Astrocyte (in vitro differentiated cells and primary cell): ENCODE results near the gene PLXNC1. TPM values are rescaled to one million over a fixed set of nuclear protein-coding genes. Genes with fewer than 3 reads are reported as not detected.

Source experiments
- DNase-seq: peaks from one replicate; pipeline ENCODE4 v3.0.0-alpha.2; 2010; ENCODE audit warnings: low read depth
- FAIRE-seq: peaks from 2 replicates; lab custom pipeline; 2011; peaks lifted over from hg19 to GRCh38; lab: Jason Lieb, UNC
- H2AFZ ChIP-seq: 2 replicates; pipeline ENCODE4 v1.6.0; 2012; ENCODE audit warnings: low read depth, low read length, inconsistent platforms
- H3K27ac ChIP-seq: 2 replicates; pipeline ENCODE4 v1.5.1; 2011; ENCODE audit warnings: low read depth, low read length, inconsistent platforms
- H3K27me3 ChIP-seq: 2 replicates; pipeline ENCODE4 v1.6.0; 2011; ENCODE audit warnings: low read length, inconsistent platforms; ENCODE audit not compliant: insufficient read depth
- H3K36me3 ChIP-seq: 2 replicates; pipeline ENCODE4 v1.5.1; 2011; ENCODE audit warnings: low read length, inconsistent platforms; ENCODE audit not compliant: insufficient read depth
- H3K4me1 ChIP-seq: 2 replicates; pipeline ENCODE4 v1.5.1; 2011; ENCODE audit warnings: low read length, inconsistent platforms; ENCODE audit not compliant: insufficient read depth
- H3K4me2 ChIP-seq: 2 replicates; pipeline ENCODE4 v1.6.0; 2012; ENCODE audit warnings: low read length, inconsistent platforms
- H3K4me3 ChIP-seq: 2 replicates; pipeline ENCODE4 v1.5.1; 2011; ENCODE audit warnings: low read depth, mild to moderate bottlenecking, low read length, inconsistent platforms; ENCODE audit not compliant: insufficient read depth
- H3K79me2 ChIP-seq: 2 replicates; pipeline ENCODE4 v1.6.0; 2012; ENCODE audit warnings: mild to moderate bottlenecking, low read length, inconsistent platforms; ENCODE audit not compliant: insufficient read depth
- H3K9ac ChIP-seq: 2 replicates; pipeline ENCODE4 v1.6.0; 2012; ENCODE audit warnings: mild to moderate bottlenecking, low read length, inconsistent platforms
- H3K9me3 ChIP-seq: 2 replicates; pipeline ENCODE4 v1.5.1; 2012; ENCODE audit warnings: low read depth, mild to moderate bottlenecking, low read length, inconsistent platforms; ENCODE audit not compliant: insufficient read depth
- H4K20me1 ChIP-seq: 2 replicates; pipeline ENCODE4 v1.6.0; 2012; ENCODE audit warnings: low read length, inconsistent platforms; ENCODE audit not compliant: insufficient read depth
- H3K27ac Mint-ChIP-seq: one replicate; pipeline ENCODE4 v1.8.0; 2021; ENCODE audit warnings: mild to moderate bottlenecking, mixed read lengths; ENCODE audit not compliant: unreplicated experiment
- H3K27me3 Mint-ChIP-seq: one replicate; pipeline ENCODE4 v1.8.0; 2021; ENCODE audit warnings: low read depth, mixed read lengths; ENCODE audit not compliant: unreplicated experiment
- H3K36me3 Mint-ChIP-seq: one replicate; pipeline ENCODE4 v1.8.0; 2021; ENCODE audit warnings: low read depth, mixed read lengths; ENCODE audit not compliant: unreplicated experiment
- H3K4me1 Mint-ChIP-seq: one replicate; pipeline ENCODE4 v1.8.0; 2021; ENCODE audit warnings: low read depth, mixed read lengths; ENCODE audit not compliant: unreplicated experiment
- H3K4me3 Mint-ChIP-seq: one replicate; pipeline ENCODE4 v1.8.0; 2021; ENCODE audit warnings: mild to moderate bottlenecking, moderate library complexity, mixed read lengths; ENCODE audit not compliant: unreplicated experiment
- H3K9me3 Mint-ChIP-seq: one replicate; pipeline ENCODE4 v1.8.0; 2021; ENCODE audit warnings: mild to moderate bottlenecking, mixed read lengths; ENCODE audit not compliant: unreplicated experiment
- CTCF ChIP-seq: IDR thresholded peaks from 2 replicates; pipeline ENCODE4 v1.5.1; 2011; ENCODE audit warnings: low read depth, mild to moderate bottlenecking, inconsistent platforms, low read length, moderate library complexity; ENCODE audit not compliant: insufficient read depth
- EZH2 ChIP-seq: IDR thresholded peaks from 2 replicates; pipeline ENCODE4 v1.6.1; 2012; ENCODE audit warnings: mild to moderate bottlenecking, low read length, inconsistent platforms; ENCODE audit not compliant: insufficient read depth
- total RNA-seq: library from RNA; stranded (reverse); gene quantifications from 2 replicates; pipeline ENCODE4 v1.2.1, GENCODE V29; 2021

PLXNC1 gene
- total RNA-seq, 1 donor from 2014 or later = 6.9 TPM

GRCh38 chr12:94286583-94287244, 138.3 kb downstream of the PLXNC1 start:
- no peak for FAIRE-seq
- H3K4me1 ChIP-seq = peaks cover 17% of the 10 kb centered on the region
- H3K9ac ChIP-seq = no peak overlapping the region
- peaks cover 9% of the 10 kb centered on the region for H3K27me3 Mint-ChIP-seq
- peaks cover 20% of the 10 kb centered on the region for H3K4me1 Mint-ChIP-seq
- no peaks in the 10 kb centered on the region for H3K36me3 ChIP-seq
- no peak overlapping the region for H3K4me3 Mint-ChIP-seq
- no peak overlapping the region for H3K4me2 ChIP-seq
- DNase-seq = no peak
- no peaks in the 10 kb centered on the region for H3K27me3 ChIP-seq
- no peak overlapping the region for H2AFZ ChIP-seq
- no peaks in the 10 kb centered on the region for H3K79me2 ChIP-seq
- peaks cover 4% of the 10 kb centered on the region for H3K36me3 Mint-ChIP-seq
- H3K27ac Mint-ChIP-seq = no peak overlapping the region
- H4K20me1 ChIP-seq = no peaks in the 10 kb centered on the region
- H3K27ac ChIP-seq = no peak overlapping the region
- TF ChIP-seq EZH2 (no peak), CTCF (no peak)
- H3K9me3 ChIP-seq = no peaks in the 10 kb centered on the region
- no peak overlapping the region for H3K4me3 ChIP-seq
- peaks cover under 1% of the 10 kb centered on the region for H3K9me3 Mint-ChIP-seq

- Histone ChIP-seq H3K9ac (no peak overlapping the region), H4K20me1 (no peaks in the 10 kb centered on the region), H3K4me3 (no peak overlapping the region), H3K36me3 (no peaks in the 10 kb centered on the region), H2AFZ (no peak overlapping the region), H3K9me3 (no peaks in the 10 kb centered on the region), H3K4me1 (peaks cover 17% of the 10 kb centered on the region), H3K27ac (no peak overlapping the region), H3K27me3 (no peaks in the 10 kb centered on the region), H3K4me2 (no peak overlapping the region), H3K79me2 (no peaks in the 10 kb centered on the region)
- no peak for FAIRE-seq
- H3K9me3 Mint-ChIP-seq = no peaks in the 10 kb centered on the region
- no peak for DNase-seq
- no peak overlapping the region for H3K27ac Mint-ChIP-seq
- peaks cover 8% of the 10 kb centered on the region for H3K27me3 Mint-ChIP-seq
- H3K36me3 Mint-ChIP-seq = peaks cover 4% of the 10 kb centered on the region
- H3K4me3 Mint-ChIP-seq = no peak overlapping the region
- peaks cover 19% of the 10 kb centered on the region for H3K4me1 Mint-ChIP-seq
- no peak for TF ChIP-seq CTCF
- no peak for TF ChIP-seq EZH2
Observed at GRCh38 chr12:94287245-94287628, 138.9 kb downstream of the PLXNC1 start.
